ENCODE data around the gene ADRB2. TPM values are rescaled to one million over a fixed set of nuclear protein-coding genes. Genes with fewer than 3 reads are reported as not detected.
A peak's percentile ranks its signal among the peaks of the same experiment; 100 is the strongest.

ADRB2 gene
- total and polyA plus RNA-seq, 5 donors from 2014 or later: 0.30 to 1.4 (median 0.53) TPM

GRCh38 chr5:148833122-148833521 lies 6.7 kb downstream of the ADRB2 start:
- H3K27ac Mint-ChIP-seq: no peak overlapping the region
- no peaks in the 10 kb centered on the region for H3K36me3 Mint-ChIP-seq
- H3K36me3 ChIP-seq (ENCODE audit: control insufficient read depth, insufficient read depth, low read length): no peaks in the 10 kb centered on the region
- H3K9me3 Mint-ChIP-seq: no peaks in the 10 kb centered on the region
- no peaks in the 10 kb centered on the region for H3K9me3 ChIP-seq (ENCODE audit: control insufficient read depth in 2 of 2, low read length in 2 of 2)
- H3K4me3 Mint-ChIP-seq: no peak overlapping the region
- H3K27me3 Mint-ChIP-seq: peaks cover 18% of the 10 kb centered on the region
- peaks cover 2% of the 10 kb centered on the region for H3K27me3 ChIP-seq (ENCODE audit: control insufficient read depth, insufficient read depth, low read length)
- DNase-seq: no peak
- peaks cover 9 to 26% (median 16%) of the 10 kb centered on the region in 4 donors for H3K4me1 Mint-ChIP-seq
- peaks cover 9% of the 10 kb centered on the region for H3K4me1 ChIP-seq (ENCODE audit: control insufficient read depth, insufficient read depth, low read length, poor library complexity, severe bottlenecking)
- H3K4me3 ChIP-seq (ENCODE audit: low read depth, low read length): no peak overlapping the region
- H3K27ac ChIP-seq (ENCODE audit: insufficient read depth, low read length, poor library complexity, severe bottlenecking): no peak overlapping the region
- ATAC-seq (ENCODE audit: low read depth in 2 of 2): no peak

- DNase-seq (no peak), ATAC-seq (ENCODE audit: low read depth in 2 of 2) (no peak)
- Histone ChIP-seq H3K27ac (ENCODE audit: insufficient read depth, low read length, poor library complexity, severe bottlenecking) (no peak overlapping the region), H3K4me1 (ENCODE audit: control insufficient read depth, insufficient read depth, low read length, poor library complexity, severe bottlenecking) (peaks cover 3% of the 10 kb centered on the region), H3K36me3 (ENCODE audit: control insufficient read depth, insufficient read depth, low read length) (no peaks in the 10 kb centered on the region), H3K4me3 (ENCODE audit: low read depth, low read length) (no peak overlapping the region), H3K27me3 (ENCODE audit: control insufficient read depth, insufficient read depth, low read length) (no peaks in the 10 kb centered on the region), H3K9me3 (ENCODE audit: control insufficient read depth in 2 of 2, low read length in 2 of 2) (no peaks in the 10 kb centered on the region)
- Mint-ChIP-seq H3K9me3 (no peaks in the 10 kb centered on the region), H3K27ac (peak overlapping the region in 1 of 3 donors; percentile 26), H3K4me1 (peaks cover under 1 to 18% (median 9%) of the 10 kb centered on the region in 4 donors), H3K36me3 (no peaks in the 10 kb centered on the region), H3K4me3 (no peak overlapping the region), H3K27me3 (peaks cover 18% of the 10 kb centered on the region)
Measured at GRCh38 chr5:148833925-148834324, 7.5 kb downstream of the ADRB2 start.

- Mint-ChIP-seq H3K27me3 (peaks cover 18% of the 10 kb centered on the region), H3K9me3 (no peaks in the 10 kb centered on the region), H3K4me1 (peaks cover 0 to 12% (median 5%) of the 10 kb centered on the region in 4 donors), H3K4me3 (no peak overlapping the region), H3K27ac (no peak overlapping the region), H3K36me3 (no peaks in the 10 kb centered on the region)
- DNase-seq: peak in 1 of 3 donors; percentile 30
- H3K27ac ChIP-seq (ENCODE audit: insufficient read depth, low read length, poor library complexity, severe bottlenecking): no peak overlapping the region
- peaks cover under 1% of the 10 kb centered on the region for H3K27me3 ChIP-seq (ENCODE audit: control insufficient read depth, insufficient read depth, low read length)
- no peaks in the 10 kb centered on the region for H3K4me1 ChIP-seq (ENCODE audit: control insufficient read depth, insufficient read depth, low read length, poor library complexity, severe bottlenecking)
- no peak for ATAC-seq (ENCODE audit: low read depth in 2 of 2)
- H3K4me3 ChIP-seq (ENCODE audit: low read depth, low read length): no peak overlapping the region
- H3K9me3 ChIP-seq (ENCODE audit: control insufficient read depth in 2 of 2, low read length in 2 of 2): no peaks in the 10 kb centered on the region
- H3K36me3 ChIP-seq (ENCODE audit: control insufficient read depth, insufficient read depth, low read length): no peaks in the 10 kb centered on the region
Measured at GRCh38 chr5:148834689-148835088, 8.3 kb downstream of the ADRB2 start.

GRCh38 chr5:148836272-148837250 lies 10.2 kb downstream of the ADRB2 start:
- H3K36me3 ChIP-seq (ENCODE audit: control insufficient read depth, insufficient read depth, low read length): no peaks in the 10 kb centered on the region
- H3K27ac Mint-ChIP-seq: no peak overlapping the region
- H3K27ac ChIP-seq (ENCODE audit: insufficient read depth, low read length, poor library complexity, severe bottlenecking): no peak overlapping the region
- H3K9me3 ChIP-seq (ENCODE audit: control insufficient read depth in 2 of 2, low read length in 2 of 2): no peaks in the 10 kb centered on the region
- no peaks in the 10 kb centered on the region for H3K4me1 ChIP-seq (ENCODE audit: control insufficient read depth, insufficient read depth, low read length, poor library complexity, severe bottlenecking)
- no peaks in the 10 kb centered on the region for H3K9me3 Mint-ChIP-seq
- H3K36me3 Mint-ChIP-seq: no peaks in the 10 kb centered on the region
- ATAC-seq (ENCODE audit: low read depth in 2 of 2) (no peak), DNase-seq (peak in 1 of 3 donors; percentile 53)
- no peak overlapping the region for H3K4me3 Mint-ChIP-seq
- peaks cover 24% of the 10 kb centered on the region for H3K27me3 Mint-ChIP-seq
- peaks cover 5% of the 10 kb centered on the region for H3K27me3 ChIP-seq (ENCODE audit: control insufficient read depth, insufficient read depth, low read length)
- H3K4me3 ChIP-seq (ENCODE audit: low read depth, low read length): no peak overlapping the region
- H3K4me1 Mint-ChIP-seq: peaks cover 0 to 4% (median under 1%) of the 10 kb centered on the region in 4 donors

- H3K4me1 Mint-ChIP-seq: peaks cover 0 to 2% (median 0%) of the 10 kb centered on the region in 4 donors
Measured at GRCh38 chr5:148837383-148837782, 11.0 kb downstream of the ADRB2 start.

GRCh38 chr5:148838357-148838756 lies 11.9 kb downstream of the ADRB2 start:
- DNase-seq: no peak
- Histone ChIP-seq H3K27ac (ENCODE audit: insufficient read depth, low read length, poor library complexity, severe bottlenecking) (no peak overlapping the region), H3K4me1 (ENCODE audit: control insufficient read depth, insufficient read depth, low read length, poor library complexity, severe bottlenecking) (no peaks in the 10 kb centered on the region), H3K36me3 (ENCODE audit: control insufficient read depth, insufficient read depth, low read length) (no peaks in the 10 kb centered on the region), H3K9me3 (ENCODE audit: control insufficient read depth in 2 of 2, low read length in 2 of 2) (no peaks in the 10 kb centered on the region), H3K27me3 (ENCODE audit: control insufficient read depth, insufficient read depth, low read length) (peaks cover 5% of the 10 kb centered on the region), H3K4me3 (ENCODE audit: low read depth, low read length) (no peak overlapping the region)
- H3K4me3 Mint-ChIP-seq: no peak overlapping the region
- H3K27me3 Mint-ChIP-seq: peaks cover 25% of the 10 kb centered on the region
- no peaks in the 10 kb centered on the region for H3K9me3 Mint-ChIP-seq
- H3K36me3 Mint-ChIP-seq: no peaks in the 10 kb centered on the region
- H3K27ac Mint-ChIP-seq: no peak overlapping the region
- ATAC-seq (ENCODE audit: low read depth in 2 of 2): no peak
- no peaks in the 10 kb centered on the region for H3K4me1 Mint-ChIP-seq

More at GRCh38 chr5:148837383-148837782, 11.0 kb downstream of the ADRB2 start:
- H3K27ac ChIP-seq (ENCODE audit: insufficient read depth, low read length, poor library complexity, severe bottlenecking): no peak overlapping the region
- DNase-seq (no peak), ATAC-seq (ENCODE audit: low read depth in 2 of 2) (no peak)
- H3K27ac Mint-ChIP-seq: no peak overlapping the region
- H3K4me1 ChIP-seq (ENCODE audit: control insufficient read depth, insufficient read depth, low read length, poor library complexity, severe bottlenecking): no peaks in the 10 kb centered on the region
- H3K4me3 ChIP-seq (ENCODE audit: low read depth, low read length): no peak overlapping the region
- H3K36me3 Mint-ChIP-seq: no peaks in the 10 kb centered on the region
- H3K9me3 ChIP-seq (ENCODE audit: control insufficient read depth in 2 of 2, low read length in 2 of 2): no peaks in the 10 kb centered on the region
- no peaks in the 10 kb centered on the region for H3K36me3 ChIP-seq (ENCODE audit: control insufficient read depth, insufficient read depth, low read length)
- H3K4me3 Mint-ChIP-seq: no peak overlapping the region
- peaks cover 5% of the 10 kb centered on the region for H3K27me3 ChIP-seq (ENCODE audit: control insufficient read depth, insufficient read depth, low read length)
- peaks cover 29% of the 10 kb centered on the region for H3K27me3 Mint-ChIP-seq
- no peaks in the 10 kb centered on the region for H3K9me3 Mint-ChIP-seq

- no peaks in the 10 kb centered on the region for H3K36me3 ChIP-seq (ENCODE audit: control insufficient read depth, insufficient read depth, low read length)
- no peaks in the 10 kb centered on the region for H3K4me1 ChIP-seq (ENCODE audit: control insufficient read depth, insufficient read depth, low read length, poor library complexity, severe bottlenecking)
- no peak overlapping the region for H3K4me3 ChIP-seq (ENCODE audit: low read depth, low read length)
- peaks cover 0 to 1% (median 0%) of the 10 kb centered on the region in 7 donors for H3K9me3 Mint-ChIP-seq
- ATAC-seq (ENCODE audit: low read depth in 2 of 2) (no peak), DNase-seq (no peak)
- H3K36me3 Mint-ChIP-seq: peaks cover 3% of the 10 kb centered on the region
- no peak overlapping the region for H3K4me3 Mint-ChIP-seq
- peaks cover 29% of the 10 kb centered on the region for H3K27me3 Mint-ChIP-seq
- no peak overlapping the region for H3K27ac Mint-ChIP-seq
- peaks cover 7% of the 10 kb centered on the region for H3K27me3 ChIP-seq (ENCODE audit: control insufficient read depth, insufficient read depth, low read length)
- H3K9me3 ChIP-seq (ENCODE audit: control insufficient read depth in 2 of 2, low read length in 2 of 2): no peaks in the 10 kb centered on the region
- H3K27ac ChIP-seq (ENCODE audit: insufficient read depth, low read length, poor library complexity, severe bottlenecking): no peak overlapping the region
- H3K4me1 Mint-ChIP-seq: no peaks in the 10 kb centered on the region
Measured at GRCh38 chr5:148839960-148840359, 13.5 kb downstream of the ADRB2 start.
